Naive thymus-derived CD8-positive, alpha-beta T cell (primary cell): Measurements from ENCODE around the gene KIAA0825. TPM values are rescaled to one million over a fixed set of nuclear protein-coding genes. Genes with fewer than 3 reads are reported as not detected.

Experiments used
- ATAC-seq, 2 donors: fragments of 150-1000 bp; cut with Tn5 transposase in 1 of 2; sonication (Bioruptor Pico), chemical (Tn5 transposase) in 1 of 2; 1 replicate in 1 of 2; 2 replicates in 1 of 2; pipeline ENCODE4 v1.10.0; 2021; ENCODE audit warnings: mild to moderate bottlenecking in 2 of 2, moderate library complexity in 2 of 2
- POLR2A ChIA-PET: fragments of 350-600 bp; sonication (Branson Sonifier 250); formaldehyde crosslinking; loops from one replicate; lab custom pipeline; 2021; ENCODE audit warnings: antibody characterized with exemption; lab: Charles Lee
- DNase-seq, 10 donors: peaks; one replicate each; pipeline versions ENCODE4 v3.0.0 to v3.0.0-alpha.2; 2020 to 2022
- H3K27ac Mint-ChIP-seq, 10 donors: one replicate each; pipeline ENCODE4 v1.8.0; 2020 to 2022; ENCODE audit warnings: mild to moderate bottlenecking in 10 of 10, mixed read lengths in 10 of 10, moderate library complexity in 4 of 10, inconsistent platforms in 1 of 10
- H3K27me3 Mint-ChIP-seq, 5 donors: one replicate each; pipeline ENCODE4 v1.8.0; 2021 to 2022; ENCODE audit warnings: mixed read lengths in 5 of 5
- H3K36me3 Mint-ChIP-seq, 3 donors: one replicate each; pipeline ENCODE4 v1.8.0; 2020 to 2022; ENCODE audit warnings: mixed read lengths in 3 of 3, mild to moderate bottlenecking in 2 of 3, inconsistent platforms in 1 of 3
- H3K4me1 Mint-ChIP-seq, 4 donors: one replicate each; pipeline ENCODE4 v1.8.0; 2021 to 2022; ENCODE audit warnings: mixed read lengths in 4 of 4
- H3K4me3 Mint-ChIP-seq, 10 donors: one replicate each; pipeline ENCODE4 v1.8.0; 2020 to 2022; ENCODE audit warnings: mild to moderate bottlenecking in 10 of 10, mixed read lengths in 10 of 10, moderate library complexity in 6 of 10, inconsistent platforms in 1 of 10
- H3K9me3 Mint-ChIP-seq, 9 donors: one replicate each; pipeline ENCODE4 v1.8.0; 2020 to 2022; ENCODE audit warnings: mixed read lengths in 9 of 9, mild to moderate bottlenecking in 3 of 9, inconsistent platforms in 1 of 9, moderate library complexity in 1 of 9
- polyA plus RNA-seq, 3 donors: library from polyadenylated mRNA; unstranded; fragments of 300-500 nt; fragmentation: Illumina TruSeq; gene quantifications; one replicate each; pipeline ENCODE4 v1.2.3, GENCODE V29; 2021
- total RNA-seq, 8 experiments: library from RNA in 2 of 8; stranded (reverse) in 2 of 8; gene quantifications; one replicate each; pipeline ENCODE4 v1.2.3 and lab custom pipeline; 2021 to 2026

The KIAA0825 gene
- total and polyA plus RNA-seq, 5 experiments from 2014 or later, result 0.74 to 1.6 (median 1.1) TPM

GRCh38 chr5:94564812-94565211 is 53.6 kb downstream of the KIAA0825 start:
- DNase-seq (no peak), ATAC-seq (no peak)
- no peaks in the 10 kb centered on the region for H3K27me3 Mint-ChIP-seq
- POLR2A ChIA-PET, result no interaction called here
- H3K9me3 Mint-ChIP-seq, result no peaks in the 10 kb centered on the region
- no peaks in the 10 kb centered on the region for H3K4me1 Mint-ChIP-seq
- H3K27ac Mint-ChIP-seq, result no peak overlapping the region
- H3K4me3 Mint-ChIP-seq, result no peak overlapping the region
- H3K36me3 Mint-ChIP-seq, result no peaks in the 10 kb centered on the region

DNA sequence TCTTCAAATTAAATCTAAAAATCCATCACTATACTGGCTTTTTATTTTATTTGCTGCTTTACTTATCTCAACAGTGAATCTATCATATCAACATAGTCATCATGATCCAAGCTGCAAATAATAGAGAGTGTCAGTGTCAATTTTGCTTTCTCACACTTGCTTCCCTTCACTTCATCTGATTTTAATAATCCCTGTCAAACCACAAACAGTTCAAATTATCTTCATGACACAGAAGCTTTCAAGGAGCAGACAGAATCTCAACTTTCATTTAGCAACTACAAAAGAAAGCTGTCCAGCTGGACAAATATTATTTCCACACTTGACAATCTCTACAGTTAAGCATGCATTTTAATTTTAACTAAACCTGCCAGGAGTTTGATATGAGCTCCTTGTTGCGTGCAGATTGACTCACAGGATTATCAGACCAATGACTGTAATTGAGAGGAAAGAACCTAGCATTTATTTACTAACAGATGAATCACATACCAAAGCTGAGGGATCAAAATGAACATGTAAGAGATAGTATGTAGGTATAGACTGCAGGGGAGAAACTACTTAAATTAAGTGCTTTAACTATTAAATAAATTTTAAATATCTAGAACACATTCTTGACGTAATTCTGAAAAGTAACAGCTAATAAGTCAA is 56.0 kb downstream of the KIAA0825 start:
- Mint-ChIP-seq H3K9me3 (no peaks in the 10 kb centered on the region), H3K4me3 (no peak overlapping the region), H3K36me3 (no peaks in the 10 kb centered on the region), H3K4me1 (no peaks in the 10 kb centered on the region), H3K27me3 (no peaks in the 10 kb centered on the region), H3K27ac (no peak overlapping the region)
- POLR2A ChIA-PET, result no interaction called here
- no peak for ATAC-seq
- DNase-seq, result no peak

GRCh38 chr5:94558028-94558427 is 60.4 kb downstream of the KIAA0825 start:
- Mint-ChIP-seq H3K9me3 (peaks cover 0 to 4% (median 0%) of the 10 kb centered on the region in 9 donors), H3K4me3 (no peak overlapping the region), H3K36me3 (no peaks in the 10 kb centered on the region), H3K27ac (no peak overlapping the region), H3K27me3 (no peaks in the 10 kb centered on the region), H3K4me1 (no peaks in the 10 kb centered on the region)
- DNase-seq, result no peak
- ATAC-seq, result no peak
- POLR2A ChIA-PET, result no interaction called here

GRCh38 chr5:94551858-94552257 is 66.5 kb downstream of the KIAA0825 start:
- DNase-seq (no peak), ATAC-seq (no peak)
- Mint-ChIP-seq H3K27me3 (no peaks in the 10 kb centered on the region), H3K4me1 (no peaks in the 10 kb centered on the region), H3K36me3 (peaks cover 2 to 20% (median 15%) of the 10 kb centered on the region in 3 donors), H3K9me3 (peaks cover 7 to 50% (median 22%) of the 10 kb centered on the region in 9 donors), H3K4me3 (no peak overlapping the region), H3K27ac (no peak overlapping the region)
- POLR2A ChIA-PET, result no interaction called here

GRCh38 chr5:94545870-94546625 is 72.4 kb downstream of the KIAA0825 start:
- no peak for DNase-seq
- no peak overlapping the region for H3K4me3 Mint-ChIP-seq
- POLR2A ChIA-PET, result no interaction called here
- no peak overlapping the region for H3K27ac Mint-ChIP-seq
- H3K36me3 Mint-ChIP-seq, result peaks cover 2 to 41% (median 17%) of the 10 kb centered on the region in 3 donors
- H3K27me3 Mint-ChIP-seq, result peaks cover 0 to 3% (median 0%) of the 10 kb centered on the region in 5 donors
- H3K9me3 Mint-ChIP-seq, result peaks cover 5 to 52% (median 25%) of the 10 kb centered on the region in 9 donors
- H3K4me1 Mint-ChIP-seq, result peaks cover 0 to 16% (median 6%) of the 10 kb centered on the region in 4 donors
- no peak for ATAC-seq

DNA sequence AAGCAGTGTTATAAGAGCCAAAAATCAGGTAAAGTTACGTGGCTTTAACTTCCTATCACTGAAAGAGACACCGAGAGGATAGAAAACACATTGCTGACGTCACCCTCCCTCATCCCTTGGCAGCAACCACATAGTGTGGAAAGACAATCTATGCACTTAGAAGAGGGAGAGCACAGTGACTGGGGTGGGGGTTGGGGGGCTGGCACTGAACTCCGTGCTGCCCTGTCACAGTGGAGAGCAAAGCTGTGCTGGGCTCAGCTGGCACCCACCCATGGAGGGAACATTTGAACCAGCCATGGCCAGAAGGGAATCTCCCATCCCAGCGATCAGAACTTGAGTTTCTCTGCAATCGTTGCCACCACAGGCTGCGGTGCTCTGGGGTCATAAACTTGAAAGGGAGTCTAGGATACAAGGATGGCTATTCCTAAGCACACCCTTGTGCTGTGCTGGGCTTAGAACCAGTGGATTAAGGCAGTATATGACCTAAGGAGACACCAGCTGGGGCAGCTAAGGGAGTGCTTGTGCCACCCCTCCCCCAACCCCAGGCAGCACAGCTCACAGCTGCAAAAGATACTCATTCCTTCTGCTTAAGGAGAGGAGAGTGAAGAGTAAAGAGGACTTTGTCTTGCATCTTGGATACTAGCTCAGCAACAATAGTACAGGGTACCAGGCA is 73.4 kb downstream of the KIAA0825 start:
- DNase-seq, result no peak
- no peak for ATAC-seq
- peaks cover 0 to 16% (median 6%) of the 10 kb centered on the region in 4 donors for H3K4me1 Mint-ChIP-seq
- H3K4me3 Mint-ChIP-seq, result no peak overlapping the region
- H3K9me3 Mint-ChIP-seq, result peaks cover 3 to 52% (median 19%) of the 10 kb centered on the region in 9 donors
- peaks cover 0 to 3% (median 0%) of the 10 kb centered on the region in 5 donors for H3K27me3 Mint-ChIP-seq
- H3K36me3 Mint-ChIP-seq, result peaks cover 6 to 46% (median 19%) of the 10 kb centered on the region in 3 donors
- no peak overlapping the region for H3K27ac Mint-ChIP-seq
- POLR2A ChIA-PET, result no interaction called here

GRCh38 chr5:94544031-94544650 is 74.3 kb downstream of the KIAA0825 start:
- peak overlapping the region in 1 of 10 donors; percentile 35 for H3K27ac Mint-ChIP-seq
- no peak for DNase-seq
- POLR2A ChIA-PET, result no interaction called here
- H3K4me3 Mint-ChIP-seq, result no peak overlapping the region
- peaks cover 0 to 3% (median 0%) of the 10 kb centered on the region in 5 donors for H3K27me3 Mint-ChIP-seq
- H3K4me1 Mint-ChIP-seq, result peaks cover 0 to 16% (median 6%) of the 10 kb centered on the region in 4 donors
- peaks cover 3 to 44% (median 18%) of the 10 kb centered on the region in 3 donors for H3K36me3 Mint-ChIP-seq
- ATAC-seq, result no peak
- H3K9me3 Mint-ChIP-seq, result peaks cover 2 to 45% (median 16%) of the 10 kb centered on the region in 9 donors

- POLR2A ChIA-PET, result no interaction called here
- H3K4me3 Mint-ChIP-seq, result no peak overlapping the region
Measured at GRCh38 chr5:94540856-94541494, 77.4 kb downstream of the KIAA0825 start.

GRCh38 chr5:94538260-94538659 is 80.1 kb downstream of the KIAA0825 start:
- Mint-ChIP-seq H3K4me1 (no peaks in the 10 kb centered on the region), H3K4me3 (no peak overlapping the region), H3K27me3 (no peaks in the 10 kb centered on the region), H3K27ac (no peak overlapping the region), H3K9me3 (peaks cover 2 to 25% (median 13%) of the 10 kb centered on the region in 9 donors), H3K36me3 (peaks cover 3 to 29% (median 14%) of the 10 kb centered on the region in 3 donors)
- POLR2A ChIA-PET, result no interaction called here
- no peak for ATAC-seq
- DNase-seq, result no peak

More at GRCh38 chr5:94540856-94541494, 77.4 kb downstream of the KIAA0825 start:
- Mint-ChIP-seq H3K27ac (no peak overlapping the region), H3K36me3 (peaks cover 3 to 41% (median 18%) of the 10 kb centered on the region in 3 donors), H3K27me3 (no peaks in the 10 kb centered on the region), H3K9me3 (peaks cover 2 to 34% (median 14%) of the 10 kb centered on the region in 9 donors), H3K4me1 (peaks cover 0 to 14% (median 5%) of the 10 kb centered on the region in 4 donors)
- ATAC-seq, result no peak
- DNase-seq, result no peak

DNA sequence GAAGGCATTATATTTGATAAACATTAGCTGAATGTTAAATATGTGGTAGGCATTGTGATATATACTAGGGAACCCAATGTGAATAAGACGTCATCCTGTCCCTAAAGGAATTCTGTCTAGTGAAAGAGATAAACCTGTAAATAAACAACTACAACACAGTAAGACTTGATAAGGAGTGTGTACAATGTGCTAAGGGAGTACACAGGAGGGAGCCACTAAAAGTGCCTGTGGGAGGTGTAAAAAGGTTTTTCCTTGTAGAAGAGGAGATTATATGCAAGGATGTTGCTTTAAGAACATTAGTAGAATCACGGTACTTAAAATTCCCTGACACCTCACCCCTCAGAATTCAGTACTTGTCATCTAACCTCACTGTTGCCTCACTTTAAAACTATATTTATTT is 91.7 kb downstream of the KIAA0825 start:
- no peaks in the 10 kb centered on the region for H3K4me1 Mint-ChIP-seq
- no peaks in the 10 kb centered on the region for H3K27me3 Mint-ChIP-seq
- H3K9me3 Mint-ChIP-seq, result no peaks in the 10 kb centered on the region
- POLR2A ChIA-PET, result no interaction called here
- no peaks in the 10 kb centered on the region for H3K36me3 Mint-ChIP-seq
- H3K27ac Mint-ChIP-seq, result no peak overlapping the region
- no peak overlapping the region for H3K4me3 Mint-ChIP-seq
- ATAC-seq (no peak), DNase-seq (no peak)

DNA sequence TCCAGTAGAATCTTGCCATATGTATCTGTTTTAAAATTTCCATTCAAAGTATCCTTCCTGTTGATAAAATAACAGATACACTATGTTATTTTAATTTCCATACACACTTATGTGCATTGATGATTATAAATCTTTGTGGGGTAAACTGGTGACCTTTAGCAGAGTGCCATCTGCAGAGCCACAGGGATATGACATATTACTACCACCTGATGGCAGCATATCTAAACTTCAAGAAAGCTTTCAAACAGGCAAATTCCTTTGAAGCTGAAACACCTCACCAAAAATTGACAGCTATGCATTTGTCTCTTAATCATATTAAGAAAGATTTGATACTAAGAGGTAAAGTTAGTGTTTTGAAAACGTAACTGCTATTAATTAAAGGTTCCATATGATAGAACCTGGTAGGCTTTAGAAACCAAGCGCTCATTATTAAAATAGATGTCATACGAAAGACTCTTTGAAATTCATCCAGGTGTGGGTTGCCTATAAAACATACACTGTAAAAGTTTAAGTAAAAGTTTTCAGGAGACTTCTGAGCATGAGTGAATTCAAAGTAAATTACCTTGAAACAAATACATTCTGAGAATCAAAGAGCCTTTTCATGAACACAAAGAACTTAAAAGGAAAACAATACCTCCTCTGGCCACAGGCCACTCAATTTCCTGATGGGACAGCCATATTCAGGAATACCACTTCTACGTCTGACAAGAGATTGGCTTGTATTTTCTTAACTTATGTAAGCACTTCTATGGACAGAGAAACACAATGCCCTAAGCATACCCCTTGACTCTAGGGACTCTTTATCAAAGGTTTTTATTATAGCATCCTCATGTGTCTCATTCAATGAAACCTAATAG is 93.3 kb downstream of the KIAA0825 start:
- ATAC-seq, result peak in 1 of 2 donors; percentile 55
- H3K4me1 Mint-ChIP-seq, result no peaks in the 10 kb centered on the region
- no peaks in the 10 kb centered on the region for H3K9me3 Mint-ChIP-seq
- no peak overlapping the region for H3K4me3 Mint-ChIP-seq
- no peaks in the 10 kb centered on the region for H3K27me3 Mint-ChIP-seq
- POLR2A ChIA-PET, result no interaction called here
- H3K27ac Mint-ChIP-seq, result no peak overlapping the region
- H3K36me3 Mint-ChIP-seq, result no peaks in the 10 kb centered on the region
- DNase-seq, result peak in 5 of 10 donors; percentile 9 to 45 (median 34)
